Sigmoid colon (tissue), 7 donors: ENCODE data around the gene EHMT2. TPM values are rescaled to one million over a fixed set of nuclear protein-coding genes. Genes with fewer than 3 reads are reported as not detected.

ENCODE experiments used
- DNase-seq: peaks from one replicate; pipeline ENCODE4 v3.0.0-alpha.2; 2019
- H3K27ac ChIP-seq, 4 donors: fragments of 200-600 bp; sonication (generic); one replicate each; pipeline ENCODE4 v1.5.1; 2016 to 2019; ENCODE audit warnings: mild to moderate bottlenecking in 1 of 4
- H3K27me3 ChIP-seq, 3 donors: fragments of 200-600 bp; sonication (generic); one replicate each; pipeline ENCODE4 v1.5.1; 2019; ENCODE audit warnings: mild to moderate bottlenecking in 1 of 3
- H3K36me3 ChIP-seq, 4 donors: fragments of 200-600 bp; sonication (generic); one replicate each; pipeline ENCODE4 v1.5.1; 2016 to 2019
- H3K4me1 ChIP-seq, 4 donors: fragments of 200-600 bp; sonication (generic); one replicate each; pipeline ENCODE4 v1.5.1; 2017 to 2019
- H3K4me3 ChIP-seq, 4 donors: fragments of 200-600 bp; sonication (generic); one replicate each; pipeline ENCODE4 v1.5.1; 2017 to 2019; ENCODE audit warnings: mild to moderate bottlenecking in 2 of 4, moderate library complexity in 1 of 4
- H3K9me3 ChIP-seq, 4 donors: fragments of 200-600 bp in 3 of 4; sonication (generic) in 3 of 4; one replicate each; pipeline versions ENCODE4 v1.5.1 to v1.6.1; 2013 to 2019
- EP300 ChIP-seq, 4 donors: sonication (generic); formaldehyde crosslinking; IDR thresholded peaks; one replicate each; pipeline ENCODE4 v1.6.1; 2017; ENCODE audit warnings: antibody characterized with exemption in 4 of 4
- POLR2A ChIP-seq, 2 donors: fragments of 450-650 bp; IDR thresholded peaks; one replicate each; pipeline ENCODE4 v1.6.1; 2016; ENCODE audit warnings: antibody characterized with exemption in 2 of 2, mild to moderate bottlenecking in 2 of 2, moderate library complexity in 2 of 2
- POLR2AphosphoS5 ChIP-seq, 4 donors: sonication (generic); formaldehyde crosslinking; IDR thresholded peaks; one replicate each; pipeline ENCODE4 v1.6.1; 2017; ENCODE audit warnings: antibody characterized with exemption in 4 of 4
- WGBS, 2 donors: extraction: QIAGEN DNeasy Blood & Tissue Kit; methylation state at CpG; one replicate each; pipeline ENCODE4 v1.1.7; 2013; 5-methylcytosine and 5-hydroxymethylcytosine counted together
- intact Hi-C: fragments of 100-400 bp; cut with DNase I; formaldehyde crosslinking; loops from one replicate; pipeline ENCODE4 v1.15.1; 2023
- polyA plus RNA-seq, 3 donors: library from polyadenylated mRNA; stranded (reverse); fragments of 200-250 nt; gene quantifications; one replicate each; pipeline ENCODE4 v1.2.3, GENCODE V29; 2013
- total RNA-seq, 4 donors: library from RNA; depleted of rRNA; stranded (reverse); fragments of >200 nt; gene quantifications; one replicate each; pipeline ENCODE4 v1.1.0, GENCODE V29; 2016
- TF ChIP-seq, protein P1 (sequence below), 4 experiments: fragments of 450-650 bp in 3 of 4; fragments of 200-600 bp in 1 of 4; IDR thresholded peaks; one replicate each; pipeline ENCODE4 v1.5.1; 2016 to 2019; ENCODE audit warnings: antibody characterized with exemption in 4 of 4, mild to moderate bottlenecking in 3 of 4, moderate library complexity in 2 of 4
- donor health status: healthy with polysubstance abuse.
- donor health status: Bipolar disorder and iron deficiency.
- donor health status: healthy.

Gene EHMT2
- total and polyA plus RNA-seq, 7 donors, result 11.8 to 45.0 (median 33.2) TPM

DNA sequence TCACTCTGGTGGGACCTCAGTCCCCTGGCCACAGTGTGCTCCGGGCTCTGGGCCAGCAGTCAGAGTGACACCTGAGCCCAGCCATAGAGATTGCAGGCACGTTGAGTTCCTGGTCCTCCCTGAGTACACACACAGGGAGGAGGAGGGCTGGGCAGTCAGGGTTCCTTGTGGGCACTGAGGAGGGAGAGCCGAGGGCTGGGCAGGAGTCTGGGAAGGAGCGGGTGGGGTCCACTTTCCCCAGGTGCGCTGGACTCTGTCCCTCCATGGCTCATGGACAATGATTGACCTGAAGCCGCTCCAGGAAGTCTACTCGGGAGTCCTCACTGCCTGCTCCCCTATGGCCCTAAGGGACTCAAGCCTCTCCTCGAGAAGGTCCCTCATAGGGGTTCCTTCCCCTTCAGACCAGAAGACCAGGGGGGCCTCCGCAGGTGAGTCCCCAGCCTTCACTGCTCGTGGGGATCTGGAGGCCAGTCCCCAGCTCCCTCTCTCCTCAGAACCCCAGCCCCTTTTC, 19.8 kb downstream of the EHMT2 start:
- intact Hi-C loops, result no loop called here
- peak overlapping the region in 2 of 4 donors; percentile 27 to 40 for H3K27ac ChIP-seq
- 13 to 60% methylated on average over 10 of the region's 10 CpGs for WGBS, 2 donors
- no peak for TF ChIP-seq EP300 (IDR thresholded peaks at IDR 0.05)
- TF ChIP-seq POLR2A (IDR thresholded peaks at IDR 0.05), result peak in 1 of 2 donors; percentile 71
- TF ChIP-seq, protein P1, sequence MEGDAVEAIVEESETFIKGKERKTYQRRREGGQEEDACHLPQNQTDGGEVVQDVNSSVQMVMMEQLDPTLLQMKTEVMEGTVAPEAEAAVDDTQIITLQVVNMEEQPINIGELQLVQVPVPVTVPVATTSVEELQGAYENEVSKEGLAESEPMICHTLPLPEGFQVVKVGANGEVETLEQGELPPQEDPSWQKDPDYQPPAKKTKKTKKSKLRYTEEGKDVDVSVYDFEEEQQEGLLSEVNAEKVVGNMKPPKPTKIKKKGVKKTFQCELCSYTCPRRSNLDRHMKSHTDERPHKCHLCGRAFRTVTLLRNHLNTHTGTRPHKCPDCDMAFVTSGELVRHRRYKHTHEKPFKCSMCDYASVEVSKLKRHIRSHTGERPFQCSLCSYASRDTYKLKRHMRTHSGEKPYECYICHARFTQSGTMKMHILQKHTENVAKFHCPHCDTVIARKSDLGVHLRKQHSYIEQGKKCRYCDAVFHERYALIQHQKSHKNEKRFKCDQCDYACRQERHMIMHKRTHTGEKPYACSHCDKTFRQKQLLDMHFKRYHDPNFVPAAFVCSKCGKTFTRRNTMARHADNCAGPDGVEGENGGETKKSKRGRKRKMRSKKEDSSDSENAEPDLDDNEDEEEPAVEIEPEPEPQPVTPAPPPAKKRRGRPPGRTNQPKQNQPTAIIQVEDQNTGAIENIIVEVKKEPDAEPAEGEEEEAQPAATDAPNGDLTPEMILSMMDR (IDR thresholded peaks at IDR 0.05), result no peak
- H3K9me3 ChIP-seq, result no peaks in the 10 kb centered on the region
- no peaks in the 10 kb centered on the region for H3K27me3 ChIP-seq
- H3K36me3 ChIP-seq, result peaks cover 23 to 34% (median 28%) of the 10 kb centered on the region in 4 donors
- DNase-seq, result peak; percentile 52
- peak overlapping the region in 1 of 4 donors; percentile 3 for H3K4me3 ChIP-seq
- H3K4me1 ChIP-seq, result peaks cover 0 to 10% (median 4%) of the 10 kb centered on the region in 4 donors

DNA sequence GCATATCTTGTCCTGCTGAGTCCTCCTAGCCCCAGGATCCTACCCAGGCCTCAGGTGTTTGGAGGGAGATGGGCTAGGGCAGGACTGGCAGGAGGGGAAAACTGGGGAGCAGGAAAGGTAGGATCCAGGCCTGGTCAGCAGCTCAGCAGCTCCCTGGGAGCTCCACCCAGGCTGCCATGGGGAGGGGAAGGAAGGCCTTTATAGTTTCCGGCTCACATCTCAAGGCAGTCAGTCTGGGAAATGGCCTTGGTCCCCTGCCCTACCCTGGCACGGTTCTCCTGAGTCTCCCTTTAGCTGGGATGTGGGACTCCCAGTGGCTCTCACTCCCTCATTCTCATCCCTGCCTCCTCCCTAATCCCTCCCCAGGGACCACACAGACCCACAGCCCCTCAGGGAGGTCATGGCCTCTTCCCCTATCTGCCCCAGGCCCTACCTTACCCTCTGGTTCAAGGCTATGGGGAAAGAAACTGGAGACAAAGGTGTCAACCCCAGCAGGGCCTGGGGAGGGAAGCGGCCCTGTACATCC, 20.3 kb downstream of the EHMT2 start:
- H3K27me3 ChIP-seq, result no peaks in the 10 kb centered on the region
- no peaks in the 10 kb centered on the region for H3K9me3 ChIP-seq
- TF ChIP-seq, protein P1 (IDR thresholded peaks at IDR 0.05), result no peak
- TF ChIP-seq POLR2AphosphoS5 (IDR thresholded peaks at IDR 0.05) (no peak), EP300 (IDR thresholded peaks at IDR 0.05) (no peak), POLR2A (IDR thresholded peaks at IDR 0.05) (no peak)
- peaks cover 18 to 29% (median 23%) of the 10 kb centered on the region in 4 donors for H3K36me3 ChIP-seq
- DNase-seq, result no peak
- peaks cover 0 to 10% (median 4%) of the 10 kb centered on the region in 4 donors for H3K4me1 ChIP-seq
- H3K27ac ChIP-seq, result peak overlapping the region in 2 of 4 donors; percentile 27 to 39
- WGBS, 2 donors, result 16 to 64% methylated on average over 3 of the region's 3 CpGs
- intact Hi-C loops, result no loop called here
- H3K4me3 ChIP-seq, result no peak overlapping the region

DNA sequence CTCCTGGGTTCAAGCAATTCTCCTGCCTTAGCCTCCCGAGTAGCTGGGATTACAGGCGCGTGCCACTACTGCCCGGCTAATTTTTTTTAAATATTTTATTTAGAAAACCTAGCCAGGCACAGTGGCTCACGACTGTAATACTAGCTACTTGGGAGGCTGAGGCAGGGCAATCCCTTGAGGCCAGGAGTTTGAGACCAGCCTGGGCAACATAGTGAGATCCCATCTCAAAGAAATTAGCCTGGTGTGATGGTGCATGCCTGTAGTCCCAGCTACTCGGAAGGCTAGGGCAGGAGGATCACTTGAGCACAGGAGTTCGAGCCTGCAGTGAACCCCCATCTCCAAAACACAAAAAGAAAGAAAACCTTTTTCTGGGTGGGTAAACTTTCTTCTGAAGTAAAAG, 21.1 kb downstream of the EHMT2 start:
- intact Hi-C loops, result no loop called here
- no peak overlapping the region for H3K4me3 ChIP-seq
- H3K4me1 ChIP-seq, result peaks cover 0 to 10% (median 4%) of the 10 kb centered on the region in 4 donors
- no peaks in the 10 kb centered on the region for H3K9me3 ChIP-seq
- DNase-seq, result no peak
- H3K36me3 ChIP-seq, result peaks cover 14 to 21% (median 18%) of the 10 kb centered on the region in 4 donors
- H3K27ac ChIP-seq, result no peak overlapping the region
- 75 to 89% methylated on average over 7 of the region's 7 CpGs for WGBS, 2 donors
- TF ChIP-seq POLR2A (IDR thresholded peaks at IDR 0.05) (no peak), EP300 (IDR thresholded peaks at IDR 0.05) (no peak), POLR2AphosphoS5 (IDR thresholded peaks at IDR 0.05) (no peak)
- TF ChIP-seq, protein P1 (IDR thresholded peaks at IDR 0.05), result no peak
- H3K27me3 ChIP-seq, result no peaks in the 10 kb centered on the region

DNA sequence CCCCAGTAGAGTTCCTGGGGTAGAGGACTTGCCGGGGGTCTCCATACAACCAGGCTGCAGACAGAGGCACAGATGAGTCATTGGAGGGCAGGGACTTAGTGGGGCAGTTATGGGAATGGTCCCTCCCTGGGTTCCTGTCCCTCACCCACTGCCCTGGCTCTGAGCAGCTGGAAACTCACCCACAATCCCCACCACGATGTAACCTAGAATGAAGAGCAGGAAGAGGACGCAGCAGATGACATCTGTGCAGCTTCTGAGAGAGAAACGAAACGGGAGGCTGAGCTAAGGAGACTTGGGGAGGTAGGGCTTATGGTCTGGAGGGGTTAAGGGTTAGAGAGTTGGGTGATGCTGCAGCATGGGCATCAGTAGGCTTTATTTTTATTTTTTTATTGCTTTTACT, 21.6 kb downstream of the EHMT2 start:
- no peak overlapping the region for H3K27ac ChIP-seq
- H3K9me3 ChIP-seq, result no peaks in the 10 kb centered on the region
- H3K36me3 ChIP-seq, result peaks cover 9 to 16% (median 14%) of the 10 kb centered on the region in 4 donors
- intact Hi-C loops, result no loop called here
- H3K4me3 ChIP-seq, result no peak overlapping the region
- no peaks in the 10 kb centered on the region for H3K27me3 ChIP-seq
- no peak for DNase-seq
- WGBS, 2 donors, result 43 to 52% methylated on average over 5 of the region's 5 CpGs
- peaks cover 0 to 10% (median 4%) of the 10 kb centered on the region in 4 donors for H3K4me1 ChIP-seq
- TF ChIP-seq POLR2AphosphoS5 (IDR thresholded peaks at IDR 0.05) (no peak), POLR2A (IDR thresholded peaks at IDR 0.05) (no peak), EP300 (IDR thresholded peaks at IDR 0.05) (no peak)
- TF ChIP-seq, protein P1 (IDR thresholded peaks at IDR 0.05), result no peak
